Panc1 (cell line): Measurements from ENCODE around the gene PHRF1. TPM values are rescaled to one million over a fixed set of nuclear protein-coding genes. Genes with fewer than 3 reads are reported as not detected.
A peak's percentile ranks its signal among the peaks of the same experiment; 100 is the strongest.

Experiments used
- ATAC-seq: fragments of 200-7000 bp; cut with Tn5 transposase; 2 replicates; pipeline ENCODE4 v1.9.1; 2020; ENCODE audit warnings: mild to moderate bottlenecking, moderate library complexity
- BruUV-seq: library from RNA; stranded (reverse); fragments of 400-500 nt; replicated peaks from 2 replicates; lab custom pipeline; 2021; lab: Mats Ljungman, UMichigan
- CTCF ChIA-PET: fragments of 300-600 bp; sonication (Branson Sonifier 250); formaldehyde crosslinking; loops from one replicate; lab custom pipeline; 2022; ENCODE audit warnings: antibody characterized with exemption; lab: Charles Lee
- POLR2A ChIA-PET: fragments of 300-600 bp; sonication (Branson Sonifier 250); formaldehyde crosslinking; loops from one replicate; lab custom pipeline; 2022; ENCODE audit warnings: antibody characterized with exemption; lab: Charles Lee
- DNase-seq: peaks from one replicate; pipeline ENCODE4 v3.0.0-alpha.2; 2010; ENCODE audit warnings: low read depth, low spot score
- H3K27ac ChIP-seq: 2 replicates; pipeline ENCODE4 v1.5.1; 2011; ENCODE audit warnings: mild to moderate bottlenecking, low read length, inconsistent platforms
- H3K27me3 ChIP-seq: fragments of 200-500 bp; sonication (Bioruptor generic); 2 replicates; pipeline ENCODE4 v1.6.0; 2014; ENCODE audit warnings: low read length, inconsistent platforms; ENCODE audit not compliant: control insufficient read depth, insufficient read depth
- H3K36me3 ChIP-seq: fragments of 200-500 bp; sonication (Bioruptor generic); 2 replicates; pipeline ENCODE4 v1.5.1; 2014; ENCODE audit warnings: inconsistent platforms, mild to moderate bottlenecking, low read length, moderate library complexity; ENCODE audit not compliant: control insufficient read depth, insufficient read depth
- H3K4me1 ChIP-seq: 2 replicates; pipeline ENCODE4 v1.5.1; 2011; ENCODE audit warnings: inconsistent platforms, mild to moderate bottlenecking, low read length, moderate library complexity; ENCODE audit not compliant: control insufficient read depth, insufficient read depth
- H3K4me3 ChIP-seq, 2 experiments: 2 replicates each; pipeline ENCODE4 v1.5.1; 2011 to 2012; ENCODE audit warnings: low read depth in 2 of 2, low read length in 2 of 2, mild to moderate bottlenecking in 2 of 2, inconsistent platforms in 1 of 2, moderate library complexity in 1 of 2
- H3K9me3 ChIP-seq: fragments of 200-500 bp; sonication (Bioruptor generic); 2 replicates; pipeline ENCODE4 v1.5.1; 2014; ENCODE audit warnings: low read depth, mild to moderate bottlenecking, inconsistent platforms, low read length, moderate library complexity; ENCODE audit not compliant: control insufficient read depth, insufficient read depth
- POLR2AphosphoS5 ChIP-seq: IDR thresholded peaks from 2 replicates; pipeline ENCODE4 v1.6.1; 2012; ENCODE audit warnings: mild to moderate bottlenecking, low read depth, low read length, moderate library complexity
- SIN3A ChIP-seq: IDR thresholded peaks from 2 replicates; pipeline ENCODE4 v1.6.1; 2012; ENCODE audit warnings: low read depth, mild to moderate bottlenecking, low read length, moderate library complexity, borderline replicate concordance; ENCODE audit not compliant: insufficient read depth
- TCF7L2 ChIP-seq: IDR thresholded peaks from 2 replicates; pipeline ENCODE4 v1.6.1; 2011; ENCODE audit warnings: mild to moderate bottlenecking, low read depth, low read length, inconsistent platforms
- in situ Hi-C: cut with HindIII; loops from 2 replicates; pipeline ENCODE4 v1.10.0; 2016; ENCODE audit warnings: low sequenced_read_pairs, low pct_unique_long_range_greater_than_20kb
- intact Hi-C: fragments of 100-400 bp; cut with micrococcal nuclease; formaldehyde crosslinking; loops from one replicate; pipeline ENCODE4 v1.10.0; 2022; ENCODE audit not compliant: unreplicated experiment
- total RNA-seq: library from RNA; stranded (reverse); gene quantifications from one replicate; pipeline ENCODE4 v1.2.1, GENCODE V29; 2021; ENCODE audit not compliant: unreplicated experiment
- TF ChIP-seq, protein P1 (sequence below), 2 experiments: IDR thresholded peaks; 2 replicates each; pipeline ENCODE4 v1.6.1; 2011 to 2012; ENCODE audit warnings: low read depth in 2 of 2, control low read depth in 1 of 2, low read length in 1 of 2, mild to moderate bottlenecking in 1 of 2, moderate library complexity in 1 of 2; ENCODE audit not compliant: insufficient read depth in 1 of 2
- TF ChIP-seq, protein P2 (sequence below): fragments of 450-650 bp; IDR thresholded peaks from 2 replicates; pipeline ENCODE4 v1.5.1; 2017; ENCODE audit warnings: mild to moderate bottlenecking

Gene PHRF1
- total RNA-seq, 1 experiment from 2014 or later = 90.6 TPM

DNA sequence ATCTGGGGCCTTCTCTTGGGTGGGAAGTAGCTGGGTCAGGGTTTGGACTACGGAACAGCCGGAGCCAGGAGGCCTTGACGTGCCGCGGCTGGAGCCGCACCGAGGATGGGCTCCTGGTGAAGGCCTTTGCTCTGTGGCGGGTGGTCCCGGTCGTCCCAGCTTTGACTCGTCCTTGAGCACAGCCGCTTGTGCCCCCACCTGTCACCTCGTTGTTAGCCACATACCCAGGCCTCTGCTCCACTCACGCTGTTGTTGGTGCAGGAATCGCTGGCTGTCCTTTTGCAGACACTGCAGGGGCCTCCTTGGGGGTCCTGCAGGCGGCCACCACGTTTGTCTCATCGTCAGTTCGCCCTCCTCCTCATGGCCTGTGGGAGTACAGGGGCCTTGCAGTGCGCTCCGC, 17.1 kb downstream of the PHRF1 start:
- no peaks in the 10 kb centered on the region for H3K9me3 ChIP-seq
- ChIA-PET CTCF (no interaction called here), POLR2A (no interaction called here)
- H3K27me3 ChIP-seq = no peaks in the 10 kb centered on the region
- no peak overlapping the region for H3K4me3 ChIP-seq
- H3K27ac ChIP-seq = no peak overlapping the region
- TF ChIP-seq POLR2AphosphoS5 = no peak
- no peak for TF ChIP-seq SIN3A
- no peak for TF ChIP-seq TCF7L2
- TF ChIP-seq, protein P1, sequence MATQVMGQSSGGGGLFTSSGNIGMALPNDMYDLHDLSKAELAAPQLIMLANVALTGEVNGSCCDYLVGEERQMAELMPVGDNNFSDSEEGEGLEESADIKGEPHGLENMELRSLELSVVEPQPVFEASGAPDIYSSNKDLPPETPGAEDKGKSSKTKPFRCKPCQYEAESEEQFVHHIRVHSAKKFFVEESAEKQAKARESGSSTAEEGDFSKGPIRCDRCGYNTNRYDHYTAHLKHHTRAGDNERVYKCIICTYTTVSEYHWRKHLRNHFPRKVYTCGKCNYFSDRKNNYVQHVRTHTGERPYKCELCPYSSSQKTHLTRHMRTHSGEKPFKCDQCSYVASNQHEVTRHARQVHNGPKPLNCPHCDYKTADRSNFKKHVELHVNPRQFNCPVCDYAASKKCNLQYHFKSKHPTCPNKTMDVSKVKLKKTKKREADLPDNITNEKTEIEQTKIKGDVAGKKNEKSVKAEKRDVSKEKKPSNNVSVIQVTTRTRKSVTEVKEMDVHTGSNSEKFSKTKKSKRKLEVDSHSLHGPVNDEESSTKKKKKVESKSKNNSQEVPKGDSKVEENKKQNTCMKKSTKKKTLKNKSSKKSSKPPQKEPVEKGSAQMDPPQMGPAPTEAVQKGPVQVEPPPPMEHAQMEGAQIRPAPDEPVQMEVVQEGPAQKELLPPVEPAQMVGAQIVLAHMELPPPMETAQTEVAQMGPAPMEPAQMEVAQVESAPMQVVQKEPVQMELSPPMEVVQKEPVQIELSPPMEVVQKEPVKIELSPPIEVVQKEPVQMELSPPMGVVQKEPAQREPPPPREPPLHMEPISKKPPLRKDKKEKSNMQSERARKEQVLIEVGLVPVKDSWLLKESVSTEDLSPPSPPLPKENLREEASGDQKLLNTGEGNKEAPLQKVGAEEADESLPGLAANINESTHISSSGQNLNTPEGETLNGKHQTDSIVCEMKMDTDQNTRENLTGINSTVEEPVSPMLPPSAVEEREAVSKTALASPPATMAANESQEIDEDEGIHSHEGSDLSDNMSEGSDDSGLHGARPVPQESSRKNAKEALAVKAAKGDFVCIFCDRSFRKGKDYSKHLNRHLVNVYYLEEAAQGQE (IDR thresholded peaks at IDR 0.05; ENCODE audit: insufficient read depth in 1 of 2, low read depth in 2 of 2, low read length in 1 of 2) = no peak
- TF ChIP-seq, protein P2, sequence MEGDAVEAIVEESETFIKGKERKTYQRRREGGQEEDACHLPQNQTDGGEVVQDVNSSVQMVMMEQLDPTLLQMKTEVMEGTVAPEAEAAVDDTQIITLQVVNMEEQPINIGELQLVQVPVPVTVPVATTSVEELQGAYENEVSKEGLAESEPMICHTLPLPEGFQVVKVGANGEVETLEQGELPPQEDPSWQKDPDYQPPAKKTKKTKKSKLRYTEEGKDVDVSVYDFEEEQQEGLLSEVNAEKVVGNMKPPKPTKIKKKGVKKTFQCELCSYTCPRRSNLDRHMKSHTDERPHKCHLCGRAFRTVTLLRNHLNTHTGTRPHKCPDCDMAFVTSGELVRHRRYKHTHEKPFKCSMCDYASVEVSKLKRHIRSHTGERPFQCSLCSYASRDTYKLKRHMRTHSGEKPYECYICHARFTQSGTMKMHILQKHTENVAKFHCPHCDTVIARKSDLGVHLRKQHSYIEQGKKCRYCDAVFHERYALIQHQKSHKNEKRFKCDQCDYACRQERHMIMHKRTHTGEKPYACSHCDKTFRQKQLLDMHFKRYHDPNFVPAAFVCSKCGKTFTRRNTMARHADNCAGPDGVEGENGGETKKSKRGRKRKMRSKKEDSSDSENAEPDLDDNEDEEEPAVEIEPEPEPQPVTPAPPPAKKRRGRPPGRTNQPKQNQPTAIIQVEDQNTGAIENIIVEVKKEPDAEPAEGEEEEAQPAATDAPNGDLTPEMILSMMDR = no peak
- ATAC-seq (no peak), DNase-seq (no peak)
- in situ Hi-C loops = no loop called here
- intact Hi-C loops = no loop called here
- no peaks in the 10 kb centered on the region for H3K4me1 ChIP-seq
- peaks cover 11% of the 10 kb centered on the region; the same call in 1 of the 2 replicates for H3K36me3 ChIP-seq
- BruUV-seq = no TSS peak

- DNase-seq (no peak), ATAC-seq (no peak)
- Histone ChIP-seq H3K36me3 (peaks cover 8% of the 10 kb centered on the region; the same call in 1 of the 2 replicates), H3K27ac (no peak overlapping the region), H3K4me1 (no peaks in the 10 kb centered on the region), H3K9me3 (no peaks in the 10 kb centered on the region), H3K27me3 (no peaks in the 10 kb centered on the region), H3K4me3 (no peak overlapping the region)
- ChIA-PET POLR2A (no interaction called here), CTCF (no interaction called here)
- BruUV-seq = TSS peak; percentile 24
- intact Hi-C loops (no loop called here), in situ Hi-C loops (no loop called here)
- TF ChIP-seq POLR2AphosphoS5 (no peak), SIN3A (no peak), TCF7L2 (no peak)
Observed at GRCh38 chr11:595400-595799, 19.1 kb downstream of the PHRF1 start.

- TF ChIP-seq, protein P2 = no peak
- TF ChIP-seq, protein P1 (IDR thresholded peaks at IDR 0.05; ENCODE audit: insufficient read depth in 1 of 2, low read depth in 2 of 2, low read length in 1 of 2) = no peak
- TF ChIP-seq POLR2AphosphoS5 = no peak
- no peak for TF ChIP-seq SIN3A
- no peak for TF ChIP-seq TCF7L2
- no peak for ATAC-seq
Observed at GRCh38 chr11:596374-596773, 20.1 kb downstream of the PHRF1 start.

More at GRCh38 chr11:596374-596773, 20.1 kb downstream of the PHRF1 start:
- H3K36me3 ChIP-seq = peaks cover 8% of the 10 kb centered on the region; the same call in 1 of the 2 replicates
- no peak overlapping the region for H3K27ac ChIP-seq
- H3K9me3 ChIP-seq = no peaks in the 10 kb centered on the region
- no TSS peak for BruUV-seq
- ChIA-PET CTCF (no interaction called here), POLR2A (no interaction called here)
- intact Hi-C loops = no loop called here
- no peaks in the 10 kb centered on the region for H3K4me1 ChIP-seq
- no peak overlapping the region for H3K4me3 ChIP-seq
- no peak for DNase-seq
- no peaks in the 10 kb centered on the region for H3K27me3 ChIP-seq
- in situ Hi-C loops = no loop called here
